ENCODE data around the gene GGTLC2.
"Not testable (repeated sequence)": the region's sequence is repeated elsewhere in the genome, so short reads cannot be mapped to it uniquely, and the experiment has no call there.

The GGTLC2 gene

DNA sequence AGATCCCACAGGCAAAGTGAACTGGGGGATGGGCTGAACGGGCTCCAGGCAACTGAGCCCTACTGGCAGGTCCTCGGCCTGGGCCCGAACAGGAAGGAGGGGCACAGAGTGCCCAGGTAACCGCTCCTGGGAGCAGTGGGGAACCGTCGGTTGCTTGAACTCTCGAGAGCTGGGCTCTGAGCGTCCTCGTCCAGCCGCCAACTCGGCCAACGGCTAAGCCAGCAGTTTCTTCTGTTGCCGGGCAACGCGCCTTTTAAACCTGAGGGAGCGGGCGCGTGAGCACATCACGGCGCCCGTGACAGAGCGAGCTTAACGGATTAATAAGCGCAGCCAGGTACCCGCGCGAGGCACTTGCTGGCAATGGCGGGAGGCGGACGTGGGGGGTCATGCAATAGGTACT lies at the start of gene GGTLC2:
Gene GGTLC2 (plus strand): TSS at position 301 of the 400 bp plus-strand sequence. CDS start 1,732 bp downstream, outside the sequence.
- not testable (repeated sequence) for DNase-seq

DNA sequence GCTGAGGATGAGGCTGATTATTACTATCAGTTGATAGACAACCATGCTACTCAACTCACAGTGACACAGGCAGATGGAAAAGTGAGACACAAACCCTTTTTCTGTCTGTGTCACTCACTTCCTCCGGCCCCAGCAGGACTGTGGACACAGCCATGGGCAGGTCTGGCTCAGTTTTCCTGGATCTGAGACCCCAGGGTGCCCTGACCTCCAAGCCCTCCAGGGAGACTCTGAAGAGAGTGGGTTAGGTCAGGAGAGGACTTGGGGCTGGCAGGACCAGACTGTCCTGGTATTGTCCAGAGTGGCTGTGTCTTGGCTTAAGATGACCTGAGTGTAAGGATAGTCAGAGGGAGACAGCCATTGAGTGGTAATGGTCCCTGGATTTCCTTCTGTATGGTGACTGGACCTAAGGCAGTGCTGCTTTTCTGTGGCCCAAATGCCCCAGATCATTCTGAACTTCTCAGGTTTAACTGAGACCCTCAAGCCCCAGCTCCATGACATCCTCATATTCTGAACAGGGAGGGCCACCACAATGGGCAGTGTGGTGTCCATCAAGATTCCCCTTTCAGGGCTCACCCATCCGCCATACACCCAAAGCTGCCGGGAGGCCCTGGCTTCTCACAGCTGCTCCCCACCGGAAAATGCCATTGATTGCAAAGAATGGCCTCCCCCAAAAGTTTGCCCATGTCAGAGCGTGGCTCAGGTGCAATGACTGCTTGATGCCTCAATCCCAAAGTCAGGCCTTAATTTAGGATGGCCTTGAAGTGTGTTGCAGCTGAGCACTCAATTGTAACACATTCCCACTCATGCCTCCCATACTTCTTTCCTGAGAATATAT lies 49.2 kb upstream of the GGTLC2 start:
- DNase-seq: no peak

DNA sequence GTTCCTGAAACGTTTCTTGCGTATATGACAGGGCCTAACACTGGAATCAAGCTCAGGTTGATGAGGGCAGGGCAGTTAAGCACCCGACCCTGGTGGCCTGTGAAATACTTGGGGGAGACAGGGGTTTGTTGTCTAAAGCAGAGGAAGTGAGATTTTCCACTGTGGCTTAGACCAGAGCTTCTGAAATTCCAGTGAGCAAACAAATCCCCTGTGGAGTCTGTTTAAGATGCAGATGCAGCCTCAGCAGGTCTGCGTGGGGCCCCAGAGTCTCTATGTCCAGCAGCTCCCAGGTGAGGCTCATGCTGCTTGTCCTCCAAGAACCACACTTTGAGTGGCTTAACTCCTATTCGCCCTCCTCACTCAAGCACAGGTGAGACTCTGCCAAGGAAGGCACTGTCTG lies 46.3 kb upstream of the GGTLC2 start:
- no peak for DNase-seq

DNA sequence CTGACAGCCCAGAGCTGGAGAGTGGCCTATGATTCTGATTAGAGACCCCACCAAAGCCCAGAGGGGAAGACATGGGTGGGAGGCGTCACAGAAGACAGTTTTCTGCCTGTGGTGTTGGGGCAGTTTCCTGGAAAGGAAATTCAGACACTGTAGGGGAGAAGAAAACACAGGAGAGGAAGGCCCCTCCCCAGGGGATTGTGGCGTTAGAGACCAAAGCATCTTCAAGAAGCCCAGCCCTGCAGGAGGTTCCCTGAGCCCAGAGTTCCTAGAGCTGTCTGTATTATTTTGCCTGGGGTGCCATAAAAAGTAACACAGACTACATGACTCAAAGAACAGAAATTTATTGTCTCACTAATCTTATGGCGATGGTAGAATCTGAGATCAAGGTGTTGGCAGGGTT lies 45.2 kb upstream of the GGTLC2 start:
- no peak for DNase-seq

DNA sequence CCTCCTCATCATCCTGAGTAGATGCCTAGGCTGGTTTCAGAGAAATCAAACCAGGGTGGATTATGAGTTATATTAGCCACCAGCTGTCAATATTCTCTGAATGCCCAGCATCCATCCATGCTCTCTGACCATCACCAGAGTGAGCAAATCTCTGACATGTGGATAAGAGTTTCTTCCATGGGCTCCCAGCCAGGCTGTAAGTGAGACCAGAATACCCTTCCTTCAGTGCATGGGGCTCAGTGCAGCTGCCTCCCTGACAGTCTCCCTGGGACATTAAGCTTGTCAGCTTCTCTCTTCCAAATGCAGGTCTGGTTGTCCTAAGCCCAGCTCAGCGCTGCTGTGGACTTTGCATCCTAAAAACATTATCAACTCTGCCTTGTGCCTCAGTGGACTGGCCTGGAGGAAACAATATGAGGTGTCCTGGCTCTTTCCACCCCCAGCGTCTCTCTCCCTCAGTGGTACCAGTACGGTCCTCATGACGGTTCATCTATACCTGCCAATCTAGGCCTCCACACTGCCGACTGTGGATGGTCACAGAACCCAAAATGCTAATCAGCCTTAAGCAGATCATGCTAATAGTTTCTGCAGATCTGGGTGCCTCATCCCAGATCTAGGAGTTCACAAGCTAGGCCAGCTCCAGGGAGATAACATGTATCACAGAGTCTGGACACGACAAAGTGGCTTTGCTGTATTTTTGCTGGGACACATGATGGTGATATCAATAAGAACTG lies 43.7 kb upstream of the GGTLC2 start:
- no peak for DNase-seq

DNA sequence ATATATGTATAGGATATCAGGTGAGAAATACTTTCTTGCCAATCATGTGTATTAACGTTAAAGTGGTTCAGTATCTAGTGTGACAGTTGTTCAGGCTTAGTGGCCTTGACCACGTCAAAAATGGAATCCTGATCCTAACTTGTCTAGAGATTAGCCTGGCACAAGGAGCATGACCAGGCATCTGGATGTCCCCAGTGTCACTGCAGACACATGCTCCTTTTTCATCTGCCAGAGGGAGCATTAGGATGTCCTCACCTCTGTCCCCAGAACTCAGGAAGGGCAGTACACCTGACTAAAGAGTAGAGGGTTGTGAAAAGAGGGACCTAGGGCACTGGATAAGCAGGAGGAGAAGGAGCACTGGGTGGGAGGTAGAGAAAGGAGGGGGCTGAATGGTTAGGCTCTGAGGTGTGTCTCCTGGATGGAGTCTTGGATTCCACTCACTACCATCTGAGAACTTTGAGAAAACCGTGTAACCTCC lies 40.9 kb upstream of the GGTLC2 start:
- DNase-seq: no peak

DNA sequence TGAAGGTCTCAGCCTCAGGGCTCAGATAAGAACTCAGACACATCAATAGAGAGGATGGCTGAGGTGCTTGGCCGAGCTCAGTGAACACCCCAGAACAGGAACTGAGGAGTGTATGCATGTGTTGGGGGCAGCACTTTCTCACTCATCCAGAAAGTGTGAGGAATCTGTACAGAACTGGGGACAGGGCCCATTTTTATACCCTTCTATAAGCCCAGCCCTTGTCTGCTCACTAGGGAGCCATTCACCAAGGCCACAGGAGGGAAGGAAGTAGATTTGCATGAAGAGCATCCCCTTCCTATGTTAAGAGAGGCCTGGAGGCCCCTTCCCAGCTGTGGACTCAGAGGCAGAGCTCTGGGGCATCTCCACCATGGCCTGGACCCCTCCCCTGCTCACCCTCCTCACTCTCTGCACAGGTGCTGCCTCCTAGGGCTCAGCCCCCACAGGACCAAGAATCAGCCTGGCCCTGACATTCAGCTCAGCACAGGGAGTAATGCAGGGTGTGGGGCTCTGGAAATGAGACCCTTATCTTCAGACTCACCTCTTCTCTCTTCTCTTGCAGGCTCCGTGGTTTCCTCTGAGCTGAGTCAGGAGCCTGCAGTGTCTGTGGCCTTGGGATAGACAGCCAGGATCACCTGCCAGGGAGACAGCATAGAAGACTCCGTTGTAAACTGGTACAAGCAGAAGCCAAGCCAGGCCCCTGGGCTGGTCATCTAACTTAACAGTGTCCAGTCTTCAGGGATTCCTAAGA lies 39.9 kb upstream of the GGTLC2 start:
- no peak for DNase-seq

DNA sequence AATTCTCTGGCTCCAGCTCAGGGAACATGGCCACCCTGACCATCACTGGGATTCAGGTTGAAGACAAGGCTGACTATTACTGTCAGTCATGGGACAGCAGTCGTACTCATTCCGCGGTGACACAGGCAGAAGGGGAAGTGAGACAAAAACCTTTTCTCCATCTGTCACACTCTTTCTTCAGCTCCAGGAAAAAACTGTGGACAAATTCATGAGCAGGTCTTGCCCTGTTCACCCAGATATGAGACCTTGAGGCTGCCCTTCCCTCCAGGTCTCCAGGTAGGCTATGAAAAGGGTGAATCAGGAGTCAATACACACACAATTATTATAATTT lies 39.4 kb upstream of the GGTLC2 start:
- DNase-seq: no peak

DNA sequence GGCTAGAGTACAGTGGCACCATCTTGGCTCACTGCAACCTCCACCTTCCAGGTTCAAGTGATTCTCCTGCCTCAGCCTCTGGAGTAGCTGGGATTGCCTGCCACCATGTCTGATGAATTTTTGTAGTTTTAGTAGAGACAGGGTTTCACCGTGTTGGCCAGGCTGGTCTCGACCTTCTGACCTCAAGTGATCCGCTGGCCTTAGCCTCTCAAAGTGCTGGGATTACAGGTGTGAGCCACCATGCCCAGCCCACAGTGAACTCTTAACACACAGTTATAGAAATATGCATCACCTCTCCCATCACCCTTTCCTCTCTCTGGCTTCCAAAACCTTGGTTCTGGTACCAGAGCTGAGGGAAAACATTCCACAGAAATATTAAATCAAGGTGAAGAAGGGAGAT lies 36.4 kb upstream of the GGTLC2 start:
- not testable (repeated sequence) for DNase-seq

DNA sequence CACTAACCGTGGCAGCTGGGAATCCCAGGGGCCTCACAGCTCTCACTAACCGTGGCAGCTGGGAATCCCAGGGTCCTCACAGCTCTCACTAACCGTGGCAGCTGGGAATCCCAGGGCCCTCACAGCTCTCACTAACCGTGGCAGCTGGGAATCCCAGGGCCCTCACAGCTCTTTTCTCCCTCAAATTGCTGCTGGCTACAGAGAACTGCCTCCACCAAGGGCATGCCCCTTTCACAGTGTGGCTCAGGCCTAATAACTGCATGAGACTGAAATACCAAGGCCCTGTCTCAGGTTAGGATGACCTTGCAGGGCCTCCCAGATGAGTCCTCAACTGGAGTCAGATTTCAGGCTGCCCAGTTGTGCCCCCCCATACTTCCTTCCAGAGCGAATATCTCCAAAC lies 35.1 kb upstream of the GGTLC2 start:
- DNase-seq: no peak

DNA sequence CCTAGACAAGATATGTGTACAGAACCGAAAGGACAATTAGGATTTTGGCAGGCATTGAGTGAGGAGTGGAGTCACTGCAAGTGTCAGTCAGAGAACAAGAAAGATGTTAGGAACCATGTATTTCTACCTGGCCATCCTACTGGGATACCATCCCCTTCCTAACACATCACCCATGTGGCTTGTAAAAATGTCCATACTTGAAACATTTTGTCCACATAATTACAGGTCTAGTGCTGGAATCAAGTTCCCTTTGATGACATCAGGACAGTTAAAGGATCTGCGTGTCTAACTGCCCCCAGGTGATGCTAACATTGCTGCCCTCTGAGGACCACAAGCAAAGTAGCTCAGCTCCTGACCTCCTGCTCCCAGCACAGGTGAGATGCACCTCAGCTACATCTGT lies 31.9 kb upstream of the GGTLC2 start:
- DNase-seq: no peak

DNA sequence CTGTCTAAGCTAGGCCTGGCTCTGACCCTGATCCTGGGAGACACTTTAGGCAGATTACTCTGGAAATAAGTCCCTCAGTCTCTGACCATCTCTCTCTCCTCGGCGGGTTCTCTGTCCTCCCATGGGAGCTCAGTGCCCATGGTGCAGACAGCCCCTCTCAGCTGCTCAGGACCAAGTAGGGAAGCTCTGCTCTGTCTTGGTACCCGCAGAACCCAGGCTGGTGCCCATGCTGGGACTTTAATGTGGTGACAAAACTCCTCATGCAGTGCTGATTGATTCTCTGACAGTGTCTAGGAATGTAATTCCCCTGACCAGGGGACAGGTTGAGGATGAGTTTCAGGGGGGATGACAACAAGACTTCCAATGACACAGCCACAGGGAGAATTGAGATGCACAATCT lies 30.3 kb upstream of the GGTLC2 start:
- DNase-seq: no peak

DNA sequence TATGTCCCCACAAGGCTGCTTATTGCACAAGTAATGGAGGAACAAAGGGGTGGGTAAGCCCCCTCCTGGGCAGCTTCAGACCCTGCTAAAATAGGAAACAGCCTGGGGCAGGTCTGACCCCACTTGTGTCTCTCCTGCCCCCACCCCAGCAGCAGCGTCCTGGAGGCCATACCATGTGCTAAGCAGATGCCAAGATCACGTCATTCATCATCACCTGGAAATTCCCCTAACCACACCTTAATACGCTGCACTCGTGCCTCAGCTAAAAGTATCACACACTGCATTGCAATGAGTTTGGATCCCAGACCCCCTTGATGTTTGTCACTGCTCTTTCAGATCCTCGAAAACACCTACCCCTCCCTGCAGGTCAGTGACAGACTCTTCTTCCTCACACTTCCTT lies 27.8 kb upstream of the GGTLC2 start:
- no peak for DNase-seq

DNA sequence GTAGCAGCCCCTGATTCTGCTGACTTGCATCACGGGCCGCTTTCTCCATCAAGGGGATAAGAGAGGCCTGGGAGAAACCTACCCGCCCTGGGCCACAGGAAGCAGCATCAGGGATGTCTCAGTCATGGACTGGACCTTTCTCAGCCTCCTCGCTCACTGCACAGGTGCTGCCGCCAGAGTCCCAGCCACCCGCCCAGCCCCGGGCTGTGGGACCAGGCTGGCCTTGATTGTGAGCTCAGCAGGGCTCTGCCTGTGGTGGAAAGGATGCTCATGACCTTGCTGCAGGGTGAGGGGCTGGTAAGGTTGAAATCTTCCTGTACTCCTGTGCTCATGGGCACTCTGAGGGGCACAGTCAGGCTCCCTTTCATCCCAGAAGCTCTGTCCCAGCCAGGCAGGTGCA lies 26.0 kb upstream of the GGTLC2 start:
- no peak for DNase-seq

DNA sequence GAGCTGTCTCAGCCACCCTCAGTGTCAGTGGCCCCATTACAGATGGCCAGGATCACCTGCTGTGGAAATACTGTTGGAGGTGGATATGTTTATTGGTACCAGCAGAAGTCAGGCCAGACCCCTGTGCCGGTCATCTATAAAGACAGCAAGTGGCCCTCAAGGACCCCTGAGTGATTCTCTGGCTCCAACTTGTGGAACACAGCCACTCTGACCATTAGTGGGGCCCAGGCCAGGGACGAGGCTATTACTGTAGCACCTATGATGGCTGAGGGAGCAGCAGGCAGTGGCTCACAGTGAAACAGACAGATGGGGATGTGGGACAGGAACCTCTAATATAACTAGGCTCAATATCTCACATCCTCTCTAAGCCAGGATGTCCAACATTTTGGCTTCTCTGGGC lies 25.5 kb upstream of the GGTLC2 start:
- DNase-seq: no peak

DNA sequence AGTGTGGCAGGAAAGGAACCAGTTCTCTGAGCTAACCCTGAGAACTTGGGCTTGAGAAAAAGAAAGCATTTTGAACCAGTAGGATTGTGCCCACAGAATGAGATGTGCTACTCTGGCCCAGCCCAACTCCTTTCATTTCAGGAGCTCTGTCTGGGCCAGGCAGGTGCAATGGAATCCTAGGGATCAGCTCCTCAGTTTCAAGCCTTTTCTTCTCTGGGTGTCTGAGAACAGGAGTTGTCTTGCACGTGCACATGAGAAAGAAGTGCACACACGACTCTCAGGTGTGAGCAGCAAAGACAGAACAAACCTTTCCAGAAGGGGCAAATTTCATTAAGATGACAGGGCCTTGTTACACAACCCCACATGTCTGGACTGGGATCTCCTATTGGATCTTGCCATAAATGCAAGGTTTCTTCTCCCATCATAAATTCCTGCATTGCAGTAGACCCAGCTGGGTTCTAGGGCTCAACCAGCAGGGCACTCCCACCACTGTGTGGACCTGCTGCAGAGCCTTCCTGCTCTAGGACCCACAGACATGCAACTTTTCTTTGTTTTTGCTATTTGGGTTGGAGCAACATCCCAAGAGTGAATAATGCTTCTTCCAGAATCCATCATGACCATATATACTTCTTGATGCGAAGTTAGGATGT lies 24.5 kb upstream of the GGTLC2 start:
- no peak for DNase-seq

DNA sequence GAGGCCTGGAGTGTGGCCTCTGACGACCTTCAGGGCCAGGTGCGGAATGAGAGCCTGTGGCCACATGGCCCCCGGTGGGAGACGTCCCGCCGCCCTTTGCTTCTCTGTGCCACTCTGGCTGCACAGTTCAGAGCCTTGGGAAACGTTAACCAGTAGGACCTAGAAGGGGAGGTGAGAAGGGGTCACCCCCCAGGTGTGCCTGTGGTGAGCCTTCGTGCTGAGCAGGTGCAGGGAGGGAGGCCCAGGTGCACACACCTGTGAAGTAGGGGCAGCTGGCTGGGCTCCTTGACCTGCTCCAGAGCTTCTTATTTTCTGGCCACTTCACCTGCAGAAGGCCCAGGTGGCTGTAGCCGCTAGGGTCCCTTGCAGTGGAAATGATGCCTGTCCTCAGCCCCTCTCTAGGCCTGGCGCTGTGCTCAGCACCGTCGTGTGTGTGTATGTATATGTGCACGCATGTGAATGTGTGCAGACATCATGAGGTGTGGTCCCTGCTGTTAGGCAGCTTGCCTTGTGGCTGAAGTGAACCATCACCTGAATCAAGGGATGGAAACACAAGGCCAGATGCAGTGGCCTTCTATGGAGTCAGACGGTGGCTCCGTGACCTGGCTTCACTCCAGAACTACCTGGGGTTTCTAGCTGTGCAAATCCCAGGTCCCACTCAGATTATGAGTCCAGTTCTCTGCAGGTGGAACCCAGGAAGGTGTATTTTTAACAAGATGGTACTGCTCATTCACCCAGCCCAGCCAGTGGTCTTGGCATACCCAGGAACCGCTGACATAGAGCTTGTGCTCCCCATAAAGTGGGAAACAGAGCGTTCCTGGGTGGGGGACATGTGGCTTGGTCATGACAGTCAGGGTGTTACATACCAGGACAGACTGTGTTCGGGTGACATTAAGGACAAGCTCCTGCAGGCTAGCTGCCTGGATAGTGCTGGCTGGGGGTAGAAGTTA lies 15.6 kb upstream of the GGTLC2 start:
- not testable (repeated sequence) for DNase-seq

DNA sequence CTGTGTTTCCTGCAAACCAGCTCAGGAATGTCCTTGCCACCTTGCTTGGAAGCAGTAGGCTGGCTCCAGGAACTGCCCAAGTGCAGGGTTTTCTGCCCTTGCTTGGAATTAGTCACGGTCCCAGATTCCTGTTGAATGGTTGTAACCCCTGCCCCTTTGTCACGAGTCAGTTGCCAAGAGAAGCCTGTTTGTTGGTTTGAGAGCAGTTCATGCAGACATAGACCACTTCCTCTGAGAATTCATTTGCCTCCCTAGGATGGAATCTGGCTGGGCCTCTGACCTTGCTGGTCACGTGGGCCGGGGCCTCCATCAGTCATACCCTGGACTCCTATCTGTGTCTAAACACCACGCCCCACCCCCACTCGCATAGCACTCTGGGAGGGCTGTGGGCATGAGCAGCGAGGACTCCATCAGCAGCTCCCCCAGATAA lies 13.2 kb upstream of the GGTLC2 start:
- DNase-seq: not testable (repeated sequence)

DNA sequence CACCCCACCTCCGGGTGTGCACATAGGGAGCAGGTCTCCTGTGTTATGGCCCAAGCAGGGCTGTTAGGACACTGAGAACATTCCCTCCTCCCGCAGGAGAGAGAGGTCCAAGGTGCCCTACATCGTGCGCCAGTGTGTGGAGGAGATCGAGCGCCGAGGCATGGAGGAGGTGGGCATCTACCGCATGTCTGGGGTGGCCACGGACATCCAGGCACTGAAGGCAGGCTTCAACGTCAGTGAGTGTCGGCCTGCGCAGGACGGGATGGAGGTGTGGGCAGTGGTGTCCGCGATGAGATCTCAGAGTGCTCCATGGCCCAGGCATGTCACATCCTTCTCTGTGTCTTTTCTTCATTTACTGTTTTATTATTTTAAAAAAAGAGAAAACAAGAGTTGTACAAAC lies 12.2 kb upstream of the GGTLC2 start:
- DNase-seq: not testable (repeated sequence)

DNA sequence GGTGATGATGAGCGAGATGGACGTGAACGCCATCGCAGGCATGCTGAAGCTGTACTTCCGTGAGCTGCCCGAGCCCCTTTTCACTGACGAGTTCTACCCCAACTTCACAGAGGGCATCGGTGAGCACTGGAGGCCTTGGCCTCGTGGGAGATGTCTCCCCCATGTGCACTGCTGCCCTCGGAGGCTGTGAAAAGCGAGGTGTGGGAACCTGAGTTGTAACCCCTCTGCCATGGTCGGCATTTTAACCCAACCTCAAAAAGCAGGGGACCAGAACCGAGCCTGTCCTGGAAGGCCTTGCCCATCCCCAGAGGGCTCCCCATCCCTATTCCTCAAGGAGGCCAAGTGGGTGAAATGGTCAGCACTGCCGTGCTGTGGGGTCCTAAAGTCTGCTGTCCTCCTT lies 10.9 kb upstream of the GGTLC2 start:
- not testable (repeated sequence) for DNase-seq

DNA sequence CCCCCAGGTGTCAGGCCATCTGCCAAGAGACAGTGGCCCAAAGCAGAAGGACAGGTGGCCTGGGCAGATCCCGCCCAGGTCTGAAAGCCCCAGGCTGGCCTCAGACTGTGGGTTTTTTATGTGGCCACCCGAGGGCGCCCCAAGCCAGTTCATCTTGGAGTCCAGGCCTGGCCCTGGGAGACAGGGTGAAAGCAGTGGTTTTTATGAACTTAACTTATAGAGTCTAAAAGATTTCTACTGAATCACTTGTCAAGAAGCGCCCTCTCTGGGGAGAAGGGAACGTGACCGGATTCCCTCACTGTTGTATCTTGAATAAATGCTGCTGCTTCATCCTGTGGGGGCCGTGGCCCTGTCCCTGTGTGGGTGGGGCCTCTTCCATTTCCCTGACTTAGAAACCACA lies 8.2 kb upstream of the GGTLC2 start:
- not testable (repeated sequence) for DNase-seq

DNA sequence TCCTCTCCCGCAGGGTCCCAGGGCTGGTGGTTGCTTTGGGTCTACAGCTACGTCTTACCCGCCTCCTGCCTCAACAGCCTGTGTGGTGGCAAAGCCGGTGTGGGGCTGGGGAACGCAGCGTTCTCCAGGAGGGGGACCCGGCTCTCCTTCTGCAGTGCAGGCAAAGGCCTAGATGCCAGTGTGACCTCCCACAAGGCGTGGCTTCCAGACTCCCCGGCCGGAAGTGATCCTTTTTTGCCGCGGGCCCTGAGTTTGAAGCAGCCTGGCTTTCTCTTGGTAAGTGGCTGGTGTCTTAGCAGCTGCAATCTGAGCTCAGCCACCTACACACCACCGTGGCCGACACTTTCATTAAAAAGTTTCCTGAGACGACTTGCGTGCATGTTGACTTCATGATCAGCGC lies 6.1 kb upstream of the GGTLC2 start:
- DNase-seq: not testable (repeated sequence)

Data from NCI-H2107 (cell line).